Measurements from ENCODE around the gene FAR1.

DNA sequence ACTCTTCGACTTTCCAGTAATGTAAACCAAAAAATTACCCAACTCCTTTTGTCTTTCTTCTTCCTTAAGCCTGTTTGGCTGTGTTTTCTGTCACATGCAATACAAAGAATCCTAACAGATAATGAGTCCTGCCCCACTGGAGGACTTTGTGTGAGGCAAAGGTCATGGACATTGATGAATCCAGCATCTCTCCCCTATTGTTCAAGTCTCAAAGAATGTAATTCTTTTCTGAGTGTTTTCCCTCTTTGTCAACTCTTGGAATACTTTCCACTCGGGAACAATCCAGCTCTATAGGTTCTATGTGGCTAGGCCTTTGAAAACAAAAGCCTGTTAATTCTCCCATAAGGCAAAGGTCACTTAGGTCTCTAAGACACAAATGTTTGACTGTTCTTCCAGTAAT is 100.7 kb downstream of the FAR1 start:
- TF ChIP-seq, protein P1, sequence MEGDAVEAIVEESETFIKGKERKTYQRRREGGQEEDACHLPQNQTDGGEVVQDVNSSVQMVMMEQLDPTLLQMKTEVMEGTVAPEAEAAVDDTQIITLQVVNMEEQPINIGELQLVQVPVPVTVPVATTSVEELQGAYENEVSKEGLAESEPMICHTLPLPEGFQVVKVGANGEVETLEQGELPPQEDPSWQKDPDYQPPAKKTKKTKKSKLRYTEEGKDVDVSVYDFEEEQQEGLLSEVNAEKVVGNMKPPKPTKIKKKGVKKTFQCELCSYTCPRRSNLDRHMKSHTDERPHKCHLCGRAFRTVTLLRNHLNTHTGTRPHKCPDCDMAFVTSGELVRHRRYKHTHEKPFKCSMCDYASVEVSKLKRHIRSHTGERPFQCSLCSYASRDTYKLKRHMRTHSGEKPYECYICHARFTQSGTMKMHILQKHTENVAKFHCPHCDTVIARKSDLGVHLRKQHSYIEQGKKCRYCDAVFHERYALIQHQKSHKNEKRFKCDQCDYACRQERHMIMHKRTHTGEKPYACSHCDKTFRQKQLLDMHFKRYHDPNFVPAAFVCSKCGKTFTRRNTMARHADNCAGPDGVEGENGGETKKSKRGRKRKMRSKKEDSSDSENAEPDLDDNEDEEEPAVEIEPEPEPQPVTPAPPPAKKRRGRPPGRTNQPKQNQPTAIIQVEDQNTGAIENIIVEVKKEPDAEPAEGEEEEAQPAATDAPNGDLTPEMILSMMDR (IDR thresholded peaks at IDR 0.05) = no peak
- TF ChIP-seq POLR2AphosphoS5 (IDR thresholded peaks at IDR 0.05) (no peak), POLR2A (IDR thresholded peaks at IDR 0.05) (no peak)

Measured in transverse colon (tissue), 4 donors.